ENCODE data around the gene SEPHS1.

- TF ChIP-seq GATA2 (IDR thresholded peaks at IDR 0.05; ENCODE audit: low read depth, low read length) = no peak
- TF ChIP-seq GATA3 (IDR thresholded peaks at IDR 0.05; ENCODE audit: low read depth, low read length) = no peak
These were observed at the start of gene SEPHS1 for GRCh38 chr10:13348216-13349017.

Measured in SH-SY5Y (cell line).